ENCODE results near the gene PHF21A. TPM values are rescaled to one million over a fixed set of nuclear protein-coding genes. Genes with fewer than 3 reads are reported as not detected.

Gene PHF21A
- total RNA-seq, 1 donor from 2014 or later, result 35.7 TPM

DNA sequence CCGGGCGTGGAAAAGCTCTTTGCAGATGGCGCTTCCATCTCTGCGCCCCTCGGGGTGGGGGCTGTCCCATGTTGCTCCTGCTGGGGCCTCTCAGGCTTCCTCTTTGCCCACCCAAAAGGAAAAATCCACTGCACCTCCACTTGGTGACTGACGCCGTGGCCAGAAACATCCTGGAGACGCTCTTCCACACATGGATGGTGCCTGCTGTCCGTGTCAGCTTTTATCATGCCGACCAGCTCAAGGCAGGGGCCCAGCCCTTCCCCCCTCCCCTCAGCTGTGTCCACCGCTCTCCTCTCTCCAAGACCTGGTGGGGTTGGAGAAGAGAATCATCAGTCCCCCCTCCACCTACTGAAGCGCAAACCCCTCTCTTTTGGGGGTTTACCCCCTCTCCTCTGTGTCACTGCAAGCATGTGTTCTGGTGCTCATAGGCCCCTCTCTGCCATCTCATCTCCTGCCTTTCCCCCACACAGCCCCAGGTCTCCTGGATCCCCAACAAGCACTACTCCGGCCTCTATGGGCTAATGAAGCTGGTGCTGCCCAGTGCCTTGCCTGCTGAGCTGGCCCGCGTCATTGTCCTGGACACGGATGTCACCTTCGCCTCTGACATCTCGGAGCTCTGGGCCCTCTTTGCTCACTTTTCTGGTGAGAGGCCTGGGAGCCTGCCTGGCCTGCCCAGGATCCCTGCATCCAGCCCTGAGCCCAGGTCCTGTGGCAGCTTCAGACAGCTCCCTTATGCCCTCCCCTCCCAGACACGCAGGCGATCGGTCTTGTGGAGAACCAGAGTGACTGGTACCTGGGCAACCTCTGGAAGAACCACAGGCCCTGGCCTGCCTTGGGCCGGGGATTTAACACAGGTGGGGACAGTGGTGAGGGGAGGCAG is 197.0 kb downstream of the PHF21A start:
- Mint-ChIP-seq H3K9me3 (no peaks in the 10 kb centered on the region), H3K36me3 (ENCODE audit: low read depth) (no peaks in the 10 kb centered on the region), H3K4me1 (ENCODE audit: low read depth) (peaks cover 12% of the 10 kb centered on the region), H3K4me3 (ENCODE audit: low read depth) (peak overlapping the region; percentile 17), H3K27me3 (ENCODE audit: low read depth) (peaks cover 23% of the 10 kb centered on the region), H3K27ac (no peak overlapping the region)
- no peak for DNase-seq (ENCODE audit: low spot score)
- intact Hi-C loops (cut with micrococcal nuclease), result no loop called here

DNA sequence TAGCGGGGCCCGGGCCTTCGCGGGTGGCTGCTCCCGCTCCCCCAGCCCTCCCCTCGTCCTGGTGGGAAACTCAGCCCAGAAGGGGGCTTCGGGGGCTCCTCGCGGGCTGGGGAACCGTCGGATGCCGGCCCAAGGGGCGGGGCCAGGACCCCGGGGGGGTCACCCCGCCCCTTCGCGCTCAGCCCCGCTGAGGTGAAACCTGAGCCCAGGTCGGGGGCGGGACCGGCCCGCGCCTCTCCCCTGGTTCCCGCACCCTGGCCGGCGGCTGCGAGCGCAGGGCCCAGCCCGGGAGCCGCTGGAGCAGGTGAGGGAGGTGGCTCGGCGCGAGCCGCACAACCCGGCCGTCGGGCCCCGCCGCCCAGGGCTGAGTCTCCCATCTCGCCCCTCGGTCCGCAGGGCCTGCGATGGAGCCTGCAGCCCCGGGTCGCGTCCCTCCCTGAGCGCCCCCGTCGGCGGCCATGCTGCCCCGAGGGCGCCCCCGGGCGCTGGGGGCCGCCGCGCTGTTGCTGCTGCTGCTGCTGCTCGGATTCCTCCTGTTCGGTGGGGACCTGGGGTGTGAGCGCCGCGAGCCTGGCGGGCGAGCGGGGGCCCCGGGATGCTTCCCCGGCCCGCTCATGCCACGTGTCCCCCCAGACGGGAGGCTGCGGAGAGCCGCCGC is 198.7 kb downstream of the PHF21A start, which contains the start of gene LARGE2:
Gene LARGE2 (plus strand): TSS at position 232 of the 658 bp plus-strand sequence. CDS start 227 bp downstream, at position 459.
- Mint-ChIP-seq H3K27me3 (ENCODE audit: low read depth) (peaks cover 23% of the 10 kb centered on the region), H3K4me1 (ENCODE audit: low read depth) (peaks cover 15% of the 10 kb centered on the region), H3K9me3 (no peaks in the 10 kb centered on the region), H3K4me3 (ENCODE audit: low read depth) (peak within 1 kb of the TSS; percentile 47), H3K27ac (no peak within 1 kb of the TSS), H3K36me3 (ENCODE audit: low read depth) (no peaks in the 10 kb centered on the region)
- intact Hi-C loops (cut with micrococcal nuclease), result no loop called here
- no peak for DNase-seq (ENCODE audit: low spot score)

DNA sequence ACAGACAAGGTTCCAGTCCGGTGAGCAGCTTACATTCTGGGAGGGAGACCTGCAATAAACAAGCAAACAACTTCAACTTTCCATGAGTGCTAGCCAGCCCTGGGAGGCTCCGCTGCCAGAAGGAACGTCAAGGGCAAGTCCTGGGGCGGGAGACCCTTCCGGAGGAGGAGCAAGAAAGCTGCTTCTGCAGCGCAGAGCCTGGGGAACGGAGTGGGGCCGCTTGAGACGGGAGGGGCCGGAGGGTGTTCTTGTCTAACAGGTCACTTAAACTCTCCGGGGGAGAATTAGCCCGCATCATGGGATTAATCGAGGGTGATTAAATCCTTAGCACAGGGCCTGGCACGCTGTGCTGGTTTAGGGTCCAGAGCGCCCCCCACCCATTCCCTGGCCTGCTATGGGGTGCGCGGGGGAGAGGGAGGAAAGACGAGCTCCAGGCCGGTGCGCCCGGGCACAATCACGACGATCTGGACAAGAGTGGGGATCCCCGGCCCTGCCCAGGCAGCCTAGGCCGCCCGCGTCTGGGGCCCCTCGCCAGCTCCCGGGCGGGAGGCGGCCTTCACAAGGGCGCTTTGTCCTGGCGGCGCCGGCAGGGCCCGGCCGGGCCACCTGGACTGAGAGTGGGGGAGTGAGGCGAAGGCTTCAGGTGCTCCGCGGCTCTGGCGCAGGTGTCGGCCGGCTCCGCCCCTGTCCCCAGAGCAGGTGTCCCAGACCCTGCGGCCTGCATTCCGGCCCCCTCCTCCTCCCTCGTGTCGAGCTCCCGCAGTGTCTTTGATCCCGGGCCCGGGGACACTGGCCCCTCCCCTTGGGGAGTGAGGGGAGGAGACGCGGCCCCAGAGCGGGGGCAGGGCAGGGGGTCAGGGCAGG is 199.5 kb downstream of the PHF21A start:
- no peak overlapping the region for H3K27ac Mint-ChIP-seq
- no peaks in the 10 kb centered on the region for H3K36me3 Mint-ChIP-seq (ENCODE audit: low read depth)
- peak overlapping the region; percentile 17 for H3K4me3 Mint-ChIP-seq (ENCODE audit: low read depth)
- H3K9me3 Mint-ChIP-seq, result no peaks in the 10 kb centered on the region
- H3K4me1 Mint-ChIP-seq (ENCODE audit: low read depth), result peaks cover 18% of the 10 kb centered on the region
- intact Hi-C loops (cut with micrococcal nuclease), result no loop called here
- no peak for DNase-seq (ENCODE audit: low spot score)
- peaks cover 23% of the 10 kb centered on the region for H3K27me3 Mint-ChIP-seq (ENCODE audit: low read depth)

DNA sequence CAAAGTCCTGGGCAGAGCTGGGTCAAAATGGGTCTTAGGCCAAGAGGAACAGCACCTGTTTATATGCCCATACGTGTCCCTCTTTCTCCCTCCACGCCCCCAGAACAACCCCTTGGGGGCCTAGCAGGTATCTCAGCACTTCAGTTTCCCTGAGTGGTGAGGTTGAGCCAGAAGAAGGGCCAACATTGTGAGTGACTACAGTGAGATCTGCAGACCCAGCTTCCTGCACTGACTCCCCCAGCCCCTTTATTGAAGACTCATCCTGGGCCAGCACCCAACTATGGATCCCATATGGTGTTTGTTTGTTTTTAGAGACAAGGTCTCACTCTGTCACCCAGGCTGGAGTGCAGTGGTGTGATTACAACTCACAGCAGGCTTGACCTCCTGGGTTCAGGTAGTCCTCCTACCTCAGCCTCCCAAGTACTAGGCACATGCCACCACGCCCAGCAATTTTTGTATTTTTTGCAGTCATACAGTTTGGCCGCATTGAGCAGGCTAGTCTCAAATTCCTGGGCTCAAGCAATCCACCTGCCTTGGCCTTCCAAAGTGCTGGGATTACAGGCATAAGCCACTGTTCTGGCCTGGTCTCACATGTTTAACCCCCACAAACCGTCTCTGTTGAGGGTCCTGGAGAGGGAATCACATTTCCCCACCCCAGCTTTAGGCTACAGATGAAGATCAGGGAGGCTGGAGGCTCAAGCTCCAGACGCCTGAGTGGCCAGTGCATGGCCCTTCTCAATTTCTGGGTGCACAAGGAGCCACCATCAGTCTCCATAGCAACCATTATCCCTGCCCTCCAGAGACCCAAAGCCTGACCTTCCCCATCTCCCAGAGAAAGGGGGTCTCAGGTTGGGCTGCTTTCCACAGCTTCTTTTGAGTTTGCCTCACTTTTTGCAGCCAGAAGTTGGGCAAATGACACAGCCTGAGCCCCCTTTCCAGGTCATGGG is 200.4 kb downstream of the PHF21A start:
- Mint-ChIP-seq H3K9me3 (no peaks in the 10 kb centered on the region), H3K27ac (no peak overlapping the region), H3K4me1 (ENCODE audit: low read depth) (peaks cover 25% of the 10 kb centered on the region), H3K27me3 (ENCODE audit: low read depth) (peaks cover 23% of the 10 kb centered on the region), H3K4me3 (ENCODE audit: low read depth) (no peak overlapping the region), H3K36me3 (ENCODE audit: low read depth) (peaks cover 7% of the 10 kb centered on the region)
- no peak for DNase-seq (ENCODE audit: low spot score)
- intact Hi-C loops (cut with micrococcal nuclease), result no loop called here

DNA sequence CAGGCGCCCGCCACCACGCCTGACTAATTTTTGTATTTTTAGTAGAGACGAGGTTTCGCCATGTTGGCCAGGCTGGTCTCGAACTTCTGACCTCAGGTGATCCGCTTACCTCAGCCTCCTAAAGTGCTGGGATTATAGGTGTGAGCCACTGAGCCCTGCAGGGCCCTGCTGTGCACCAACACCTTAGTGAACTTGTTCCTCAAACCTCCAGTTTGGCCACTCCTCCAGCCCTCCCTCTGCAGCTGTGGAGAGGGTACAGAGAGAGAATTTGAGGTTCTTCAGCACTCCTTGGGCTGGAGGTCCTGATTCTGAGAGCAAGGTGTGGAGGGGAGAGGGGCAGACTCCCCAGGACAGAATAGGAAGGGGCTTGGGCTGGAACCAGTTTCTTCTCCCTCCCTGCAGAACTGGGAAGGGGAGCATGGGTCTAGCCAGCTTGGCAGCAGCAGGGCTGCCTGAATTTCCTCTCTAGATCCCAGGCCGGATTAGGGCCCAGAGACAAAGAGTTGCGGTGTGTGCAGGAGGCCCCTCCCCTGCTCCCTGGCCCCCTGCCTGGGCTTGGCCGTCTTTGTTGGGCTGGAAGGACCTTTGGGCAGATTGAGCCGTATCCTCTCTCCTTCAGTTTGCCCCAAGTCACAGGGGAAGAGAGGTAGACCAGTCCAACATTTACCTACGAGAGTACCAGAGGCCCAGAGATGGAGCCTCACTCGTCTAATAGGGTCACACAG is 201.3 kb downstream of the PHF21A start:
- peaks cover 23% of the 10 kb centered on the region for H3K27me3 Mint-ChIP-seq (ENCODE audit: low read depth)
- peaks cover 25% of the 10 kb centered on the region for H3K4me1 Mint-ChIP-seq (ENCODE audit: low read depth)
- H3K4me3 Mint-ChIP-seq (ENCODE audit: low read depth), result peak overlapping the region; percentile 55
- peaks cover 15% of the 10 kb centered on the region for H3K36me3 Mint-ChIP-seq (ENCODE audit: low read depth)
- H3K27ac Mint-ChIP-seq, result no peak overlapping the region
- no peak for DNase-seq (ENCODE audit: low spot score)
- no peaks in the 10 kb centered on the region for H3K9me3 Mint-ChIP-seq
- intact Hi-C loops (cut with micrococcal nuclease), result loop anchor here (5.0 kb wide), 2 partner anchors 202 to 1353 kb away; partner anchors contain the start of genes CD82 and PHF21A

DNA sequence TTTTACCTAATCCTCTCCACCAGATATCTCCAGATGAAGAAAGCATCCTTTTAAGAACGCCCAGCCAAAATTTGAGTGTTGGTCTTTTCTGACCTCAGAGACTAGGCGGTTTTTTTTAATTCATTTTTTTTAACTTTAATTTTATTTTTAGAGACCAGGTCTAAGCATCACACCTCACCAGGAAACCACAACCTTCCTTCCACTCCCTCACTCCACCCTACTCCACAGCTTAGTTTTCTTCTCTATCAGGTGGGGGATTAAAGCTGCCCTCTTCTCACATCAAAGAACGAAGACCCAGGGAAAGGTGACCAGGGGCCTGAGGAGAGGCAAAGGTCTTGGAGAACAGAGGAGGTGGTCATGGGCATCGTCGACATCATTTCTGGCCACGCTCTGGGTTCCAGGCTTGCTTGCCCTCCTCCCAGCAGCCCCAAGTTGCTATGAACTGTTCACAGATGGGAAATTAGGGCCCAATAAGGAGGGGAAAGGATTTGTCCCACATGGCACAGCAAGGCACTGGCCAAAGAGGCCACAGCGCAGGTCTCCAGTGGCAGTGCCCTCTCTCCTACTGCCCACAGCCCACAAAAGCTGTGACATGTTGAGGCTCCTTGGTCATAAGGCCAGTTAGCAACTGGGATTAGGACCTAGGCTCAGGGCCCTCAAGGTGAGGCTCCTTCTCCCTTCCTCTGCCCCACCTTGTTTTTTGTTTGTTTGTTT is 202.1 kb downstream of the PHF21A start:
- H3K9me3 Mint-ChIP-seq, result no peaks in the 10 kb centered on the region
- peak overlapping the region; percentile 96 for H3K4me3 Mint-ChIP-seq (ENCODE audit: low read depth)
- H3K4me1 Mint-ChIP-seq (ENCODE audit: low read depth), result peaks cover 24% of the 10 kb centered on the region
- peaks cover 14% of the 10 kb centered on the region for H3K27me3 Mint-ChIP-seq (ENCODE audit: low read depth)
- H3K27ac Mint-ChIP-seq, result peak overlapping the region; percentile 98
- peaks cover 20% of the 10 kb centered on the region for H3K36me3 Mint-ChIP-seq (ENCODE audit: low read depth)
- intact Hi-C loops (cut with micrococcal nuclease), result loop anchor here (1.0 to 5.0 kb wide), 5 partner anchors 34 to 1352 kb away; partner anchors contain the start of genes CD82, CRY2, MAPK8IP1 and PHF21A
- no peak for DNase-seq (ENCODE audit: low spot score)

DNA sequence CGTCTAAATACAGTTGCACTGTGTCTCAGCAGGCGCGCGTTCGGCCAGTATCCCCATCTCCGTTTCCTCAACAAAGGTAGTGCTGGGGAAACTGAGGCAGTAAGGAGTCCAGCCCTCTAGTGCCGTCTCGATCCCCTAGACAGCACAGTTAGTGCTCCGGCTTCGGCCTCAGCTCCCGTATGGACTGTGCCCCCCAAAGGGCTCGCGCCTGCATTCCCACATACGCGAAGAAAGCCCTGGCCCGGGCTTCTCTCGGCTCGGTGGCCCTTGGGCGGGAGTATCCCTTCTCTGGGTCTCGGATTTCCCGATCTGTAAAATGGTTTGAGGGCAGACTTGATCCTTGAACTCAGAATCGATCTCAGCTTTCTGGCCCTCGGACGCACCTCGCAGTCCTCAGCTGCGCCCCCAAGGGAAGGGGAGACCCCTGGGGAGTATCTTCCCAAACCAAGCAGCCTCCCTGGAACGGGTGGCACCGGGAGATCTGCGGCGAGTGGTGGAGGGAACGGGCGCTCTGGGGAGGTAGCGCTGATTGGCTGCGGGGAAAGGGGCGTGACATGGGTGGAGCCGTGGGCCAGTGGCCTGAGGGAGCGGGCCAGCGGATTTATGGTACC is 202.8 kb downstream of the PHF21A start:
- peaks cover 24% of the 10 kb centered on the region for H3K4me1 Mint-ChIP-seq (ENCODE audit: low read depth)
- H3K27me3 Mint-ChIP-seq (ENCODE audit: low read depth), result peaks cover 10% of the 10 kb centered on the region
- H3K9me3 Mint-ChIP-seq, result no peaks in the 10 kb centered on the region
- peak overlapping the region; percentile 98 for H3K27ac Mint-ChIP-seq
- intact Hi-C loops (cut with micrococcal nuclease), result loop anchor here (1.0 to 5.0 kb wide), 5 partner anchors 33 to 1351 kb away; partner anchors contain the start of genes CD82, CRY2, MAPK8IP1 and PHF21A
- DNase-seq (ENCODE audit: low spot score), result peak; percentile 62
- peak overlapping the region; percentile 96 for H3K4me3 Mint-ChIP-seq (ENCODE audit: low read depth)
- H3K36me3 Mint-ChIP-seq (ENCODE audit: low read depth), result peaks cover 22% of the 10 kb centered on the region

DNA sequence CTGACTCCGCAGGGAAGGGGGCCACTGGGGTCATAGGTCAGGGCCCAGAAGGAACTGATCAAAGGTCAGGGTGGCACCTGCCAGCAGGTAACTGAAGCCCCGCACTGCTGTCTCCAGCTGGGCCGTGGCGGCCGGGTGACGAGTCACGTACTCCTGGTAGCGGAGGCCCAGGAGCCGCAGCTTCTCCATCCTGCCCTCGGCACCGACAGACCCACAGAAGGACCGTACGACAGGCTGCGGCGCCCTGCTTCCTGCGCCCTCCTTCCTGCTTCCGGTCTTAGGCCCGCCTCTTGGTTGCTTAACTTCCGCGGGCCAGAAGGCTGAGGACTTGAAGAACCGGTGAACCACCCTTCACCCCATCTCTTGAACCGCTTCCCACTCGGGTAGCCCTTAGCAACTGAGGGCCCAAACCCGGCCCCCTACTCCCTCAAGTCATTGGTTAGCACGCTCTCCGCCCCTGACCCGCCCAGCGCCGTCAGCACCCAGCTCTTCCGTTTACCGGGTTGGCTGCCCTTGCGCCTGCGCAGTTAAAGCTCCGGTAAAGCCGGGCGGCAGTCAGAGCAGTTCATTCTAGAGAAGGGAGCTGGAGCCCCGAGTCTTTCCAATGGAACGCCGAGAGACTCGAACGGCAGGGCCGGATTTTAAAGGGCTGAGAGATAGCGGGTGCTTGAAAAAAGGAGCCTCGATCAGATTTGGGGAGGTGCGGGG is 203.5 kb downstream of the PHF21A start, which contains the start of gene PEX16:
Gene PEX16 (minus strand): TSS at position 255 of the 708 bp plus-strand sequence. CDS start 66 bp downstream, at position 189.
- peaks cover 23% of the 10 kb centered on the region for H3K36me3 Mint-ChIP-seq (ENCODE audit: low read depth)
- DNase-seq (ENCODE audit: low spot score), result peak; percentile 98
- H3K9me3 Mint-ChIP-seq, result no peaks in the 10 kb centered on the region
- H3K4me1 Mint-ChIP-seq (ENCODE audit: low read depth), result peaks cover 22% of the 10 kb centered on the region
- intact Hi-C loops (cut with micrococcal nuclease), result loop anchor here (1.0 to 5.0 kb wide), 6 partner anchors 32 to 1350 kb away; partner anchors contain the start of genes CD82, CRY2, MAPK8IP1 and PHF21A
- H3K27ac Mint-ChIP-seq, result peak within 1 kb of the TSS; percentile 98
- peaks cover 7% of the 10 kb centered on the region for H3K27me3 Mint-ChIP-seq (ENCODE audit: low read depth)
- H3K4me3 Mint-ChIP-seq (ENCODE audit: low read depth), result peak within 1 kb of the TSS; percentile 96

DNA sequence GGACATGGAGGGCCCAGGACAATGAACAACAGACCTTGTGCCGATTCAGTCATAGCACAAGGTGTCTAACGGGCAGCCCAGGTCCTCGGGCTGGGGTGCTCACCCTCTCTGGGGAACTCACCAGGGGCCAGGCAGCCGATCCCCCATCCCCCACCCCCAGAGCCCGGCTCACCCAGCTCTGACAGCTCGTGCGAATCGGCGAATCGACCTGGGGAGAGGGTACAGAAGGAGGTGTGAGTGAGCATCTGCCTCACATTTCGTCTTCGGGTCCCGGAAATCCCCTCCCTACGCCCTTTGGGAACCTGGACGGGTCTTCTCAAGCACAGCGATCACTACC is 204.0 kb downstream of the PHF21A start:
- Mint-ChIP-seq H3K4me1 (ENCODE audit: low read depth) (peaks cover 22% of the 10 kb centered on the region), H3K4me3 (ENCODE audit: low read depth) (peak overlapping the region; percentile 96), H3K9me3 (no peaks in the 10 kb centered on the region), H3K27ac (peak overlapping the region; percentile 98), H3K36me3 (ENCODE audit: low read depth) (peaks cover 23% of the 10 kb centered on the region), H3K27me3 (ENCODE audit: low read depth) (peaks cover 7% of the 10 kb centered on the region)
- intact Hi-C loops (cut with micrococcal nuclease), result loop anchor here (1.0 to 5.0 kb wide), 3 partner anchors 205 to 1350 kb away; partner anchors contain the start of genes CD82 and PHF21A
- no peak for DNase-seq (ENCODE audit: low spot score)

DNA sequence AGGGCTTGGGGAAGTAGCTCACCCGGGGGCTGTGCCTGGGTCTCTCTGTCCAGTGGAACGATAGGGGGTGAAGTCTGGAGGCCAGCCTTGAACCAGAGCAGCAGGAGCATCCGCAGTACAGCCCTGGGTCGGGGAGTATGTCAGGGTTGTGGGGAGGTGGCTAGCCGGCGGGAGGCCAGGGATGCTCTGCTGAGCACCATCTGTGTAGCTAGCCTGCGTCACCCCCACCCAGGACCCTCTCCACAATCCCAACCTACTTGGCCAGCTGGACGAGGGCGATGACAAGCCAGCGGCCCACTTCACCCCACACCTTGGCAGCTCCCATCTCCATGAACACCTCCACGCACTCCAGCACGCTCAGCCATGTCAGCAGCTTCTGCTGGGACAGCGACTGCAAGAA is 205.8 kb downstream of the PHF21A start:
- Mint-ChIP-seq H3K27ac (no peak overlapping the region), H3K4me1 (ENCODE audit: low read depth) (peaks cover 19% of the 10 kb centered on the region), H3K9me3 (no peaks in the 10 kb centered on the region), H3K27me3 (ENCODE audit: low read depth) (no peaks in the 10 kb centered on the region), H3K4me3 (ENCODE audit: low read depth) (peak overlapping the region; percentile 23), H3K36me3 (ENCODE audit: low read depth) (peaks cover 33% of the 10 kb centered on the region)
- intact Hi-C loops (cut with micrococcal nuclease), result loop anchor here (5.0 kb wide), 2 partner anchors 207 to 1348 kb away; partner anchors contain the start of genes CD82 and PHF21A
- DNase-seq (ENCODE audit: low spot score), result no peak
